ENCODE data around the gene EEA1.

EEA1 gene

DNA sequence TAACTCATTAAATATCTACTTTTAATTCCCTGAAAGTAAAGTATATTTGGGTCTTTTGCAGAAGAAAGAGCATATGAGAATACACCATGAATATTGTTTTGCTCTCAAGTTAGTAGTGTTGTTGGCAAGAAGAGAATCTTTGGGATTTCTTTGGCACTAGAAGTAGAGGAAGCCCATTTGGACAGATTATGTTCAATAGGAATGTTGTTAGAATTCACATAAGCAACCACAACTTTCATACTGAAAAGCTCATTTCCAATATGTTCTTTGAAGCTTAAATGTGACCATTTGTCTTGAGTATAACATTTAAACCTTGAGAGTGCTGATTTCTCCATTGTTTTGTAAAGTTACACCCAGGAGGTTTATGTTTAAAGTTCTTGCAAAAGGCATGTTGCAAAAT lies 188.7 kb downstream of the EEA1 start:
- DNase-seq: no peak

- DNase-seq: no peak
Measured at GRCh38 chr12:92739113-92739512, 190.0 kb downstream of the EEA1 start.

DNA sequence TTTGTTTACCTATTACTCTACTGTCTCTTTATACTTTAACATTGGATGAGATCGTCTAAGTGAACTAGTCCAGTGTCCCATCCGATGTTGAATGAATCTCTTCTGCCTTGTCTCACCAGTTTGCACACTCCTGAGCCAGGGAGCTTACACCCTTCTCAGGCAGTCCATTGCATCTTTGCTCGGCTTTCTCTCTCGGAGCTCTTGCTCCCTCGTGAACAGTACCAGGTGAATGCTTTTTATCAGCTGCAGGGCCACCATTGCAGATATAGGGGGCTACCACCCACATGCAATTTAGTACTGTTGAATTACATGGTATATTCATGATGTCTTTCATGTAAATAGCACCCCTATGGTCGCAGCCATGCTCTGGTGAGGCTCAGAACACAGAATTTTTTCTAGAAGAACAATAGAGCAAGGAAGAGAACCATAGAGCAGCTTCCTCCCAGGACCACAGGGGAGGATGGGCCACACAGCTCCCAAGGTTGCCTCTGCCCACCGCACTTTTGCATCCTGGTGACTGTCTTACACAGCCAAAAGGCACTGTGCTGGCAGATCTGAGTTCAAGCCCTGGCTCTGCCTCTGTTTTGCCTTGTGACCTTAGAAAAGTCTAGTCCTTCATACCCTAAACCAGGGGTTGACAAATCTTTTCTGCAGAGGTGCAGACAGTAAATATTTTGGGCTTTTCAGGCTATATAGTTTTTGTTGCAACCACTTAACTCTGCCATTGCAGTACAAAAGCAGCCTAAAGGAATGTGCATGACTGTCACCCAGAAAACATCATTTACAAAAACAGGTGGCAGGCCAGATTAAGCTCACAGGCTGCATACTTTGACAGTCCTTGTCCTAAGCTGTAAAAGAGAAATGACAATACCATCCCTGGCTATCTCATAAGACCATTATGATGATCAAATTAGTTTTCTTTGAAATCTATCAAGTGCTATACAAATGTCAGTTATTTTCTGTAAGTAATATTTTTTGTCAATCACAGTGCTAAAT lies 190.9 kb downstream of the EEA1 start:
- DNase-seq: no peak

DNA sequence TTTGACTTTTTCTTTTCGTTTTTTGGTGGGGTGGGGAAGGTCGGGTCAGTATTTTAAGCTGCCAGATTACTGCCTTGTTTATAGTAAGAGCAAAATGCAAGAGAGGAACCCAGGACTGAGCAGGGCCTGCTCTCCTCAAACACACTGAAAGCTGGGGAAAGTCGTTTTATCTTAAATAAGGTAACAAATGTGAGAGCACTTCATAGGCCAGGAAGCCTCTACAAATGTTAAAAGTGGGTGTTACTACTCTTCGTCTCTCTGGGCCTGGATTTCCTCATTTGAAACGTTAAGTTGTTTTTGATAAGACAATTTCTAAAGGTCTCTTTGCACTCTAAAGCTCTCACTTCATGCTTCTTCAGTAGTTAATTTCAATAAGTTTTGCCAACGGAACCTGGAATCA lies 192.5 kb downstream of the EEA1 start:
- DNase-seq: no peak

DNA sequence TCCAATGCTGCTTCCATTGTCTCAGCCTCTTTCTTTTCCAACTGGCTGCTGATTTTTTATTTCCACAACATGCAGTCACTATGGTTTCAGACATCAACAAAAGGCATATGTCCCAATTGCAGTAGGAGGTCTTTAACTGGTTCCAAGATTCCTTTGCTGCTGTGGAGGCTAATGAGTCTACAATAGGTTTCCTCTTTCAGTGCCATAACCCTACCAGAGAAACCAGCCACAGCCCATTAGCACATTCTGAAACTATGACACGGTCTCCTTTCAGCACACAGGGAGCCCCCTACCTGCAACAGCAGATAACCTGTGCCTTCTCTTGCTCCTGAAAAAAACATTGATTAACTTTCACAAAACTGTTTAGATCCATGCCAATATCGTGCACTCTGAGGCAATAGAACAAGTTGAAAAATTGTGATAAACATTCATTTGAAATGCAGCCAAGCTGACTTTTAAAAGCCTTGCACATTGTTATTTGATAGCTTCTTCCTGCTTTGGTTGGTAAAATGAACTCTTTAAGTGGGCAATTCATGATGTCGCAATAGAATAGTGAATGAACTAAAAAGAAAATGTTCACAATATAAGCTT lies 193.9 kb downstream of the EEA1 start:
- DNase-seq: no peak

DNA sequence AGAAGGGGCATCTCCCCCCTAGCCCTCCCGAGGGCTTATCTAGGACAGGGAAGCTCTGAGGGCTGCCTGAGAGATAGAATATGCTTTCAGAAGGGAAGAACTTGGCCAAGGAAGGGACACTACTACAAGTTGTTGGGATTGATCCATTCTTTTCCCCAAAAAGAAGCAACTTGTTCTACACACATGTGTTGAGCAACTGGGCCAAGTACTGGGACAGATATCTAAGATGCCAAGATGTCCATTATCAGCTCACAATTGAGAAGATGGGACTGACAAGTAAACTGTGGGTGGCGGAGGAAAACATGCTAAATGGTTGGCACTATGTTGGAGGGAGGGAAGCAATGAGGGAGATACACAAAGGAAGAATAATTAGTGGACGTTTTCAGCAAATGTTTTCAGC lies 195.4 kb downstream of the EEA1 start:
- DNase-seq: no peak

DNA sequence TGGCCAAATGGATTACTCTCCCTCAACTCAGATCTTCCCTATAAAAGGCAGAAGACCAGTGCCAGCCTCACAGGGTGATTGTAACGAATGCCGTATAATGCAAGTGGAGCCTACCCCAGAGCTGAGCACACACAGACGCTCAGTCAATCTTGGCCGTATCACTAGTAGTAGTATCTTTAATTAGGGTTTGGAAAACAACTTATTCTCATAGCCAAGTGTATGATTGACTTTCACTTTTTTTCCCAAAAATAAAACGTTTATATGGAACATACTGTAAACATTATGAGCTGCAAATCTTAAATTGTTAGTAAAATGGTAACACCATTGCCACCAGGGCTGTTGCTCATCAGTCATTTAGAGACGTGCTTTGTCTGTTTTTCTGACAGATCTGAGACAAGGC lies 195.9 kb downstream of the EEA1 start:
- no peak for DNase-seq

- DNase-seq: no peak
Measured at GRCh38 chr12:92732716-92733115, 196.4 kb downstream of the EEA1 start.

DNA sequence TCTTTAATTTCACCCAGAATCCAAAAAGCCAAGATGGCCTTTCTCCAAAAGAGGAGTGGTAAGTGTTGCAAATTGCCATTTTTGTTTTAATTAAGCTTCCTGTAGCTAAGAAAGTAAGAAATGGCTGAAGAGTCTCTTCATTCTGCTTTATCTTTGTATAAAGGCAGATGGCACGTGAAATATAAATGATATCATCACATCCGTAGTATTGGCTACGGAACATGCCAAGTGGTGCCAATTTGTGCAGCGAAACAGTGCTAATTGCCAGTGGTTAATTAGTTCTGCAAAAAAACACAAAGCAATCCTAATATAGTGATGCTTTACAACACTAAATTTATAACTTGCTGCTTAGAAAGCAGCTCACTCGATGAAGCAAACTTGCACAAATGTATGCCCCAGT lies 196.9 kb downstream of the EEA1 start:
- no peak for DNase-seq

DNA sequence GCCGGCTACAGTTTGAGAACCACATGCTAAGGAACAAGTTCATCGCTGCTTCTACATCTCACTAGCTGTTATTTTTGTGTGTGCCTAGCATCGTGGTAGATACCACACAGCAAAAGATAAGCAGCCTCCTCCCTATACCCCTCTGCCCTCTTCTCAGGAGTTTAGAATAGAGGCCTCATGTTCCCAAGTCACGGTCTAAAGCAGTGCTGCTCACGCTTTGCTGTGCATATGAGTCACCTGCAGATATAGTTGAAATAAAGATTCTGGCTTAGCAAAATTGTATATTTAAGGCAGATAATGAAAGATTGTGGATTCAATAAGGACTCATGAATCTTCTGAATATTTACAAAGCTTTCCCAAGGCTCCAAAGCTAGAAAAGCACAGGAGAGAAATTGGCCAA lies 198.3 kb downstream of the EEA1 start:
- DNase-seq: no peak

GRCh38 chr12:92729773-92730305 lies 199.3 kb downstream of the EEA1 start:
- DNase-seq: no peak

DNA sequence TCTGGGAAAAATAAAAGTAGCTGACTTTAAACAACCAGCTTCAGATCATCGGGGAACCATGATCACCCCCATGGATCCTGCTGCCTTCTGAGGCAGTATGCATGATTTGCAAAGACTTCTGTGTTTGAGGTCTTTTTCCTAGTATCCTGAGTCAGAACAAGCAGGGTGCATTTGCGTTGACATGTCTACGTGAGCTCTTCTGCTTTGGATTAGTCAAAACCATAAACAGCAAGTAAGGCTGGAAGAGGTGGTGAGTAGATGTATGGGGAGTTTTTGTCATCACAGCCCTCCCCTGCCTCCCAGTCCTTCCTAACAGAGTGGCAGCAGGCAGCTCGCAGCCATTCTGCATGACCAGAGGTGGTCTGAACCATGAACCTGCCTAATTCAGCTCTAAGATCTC lies 202.2 kb downstream of the EEA1 start:
- no peak for DNase-seq

DNA sequence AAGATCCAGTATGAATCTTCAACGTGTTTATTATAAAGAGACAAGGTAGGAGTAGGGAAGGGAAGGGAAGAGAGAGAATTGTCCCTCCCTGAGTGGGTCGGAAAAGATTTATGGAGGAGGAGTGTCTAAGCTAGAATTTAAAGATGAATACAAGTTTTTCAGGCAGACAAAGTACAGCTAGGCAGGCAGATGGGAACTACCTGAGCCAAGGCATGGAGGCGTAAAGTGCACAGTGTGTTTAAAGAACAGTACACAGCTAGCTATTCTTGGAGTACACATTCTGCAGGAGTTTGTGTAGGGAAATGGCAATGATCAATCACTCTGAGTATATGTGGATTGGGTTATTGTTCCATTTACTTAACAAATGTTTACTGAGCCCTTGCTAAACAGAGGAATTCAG lies 206.2 kb downstream of the EEA1 start:
- DNase-seq: no peak

- no peak for DNase-seq
Measured at GRCh38 chr12:92721656-92722055, 207.4 kb downstream of the EEA1 start.

- no peak for DNase-seq
Measured at GRCh38 chr12:92721130-92721529, 208.0 kb downstream of the EEA1 start.

Data from activated T-cell treated with anti-CD3 and anti-CD28 coated beads for 4 hours (primary cell).